Mammary epithelial cell (primary cell): ENCODE data around the gene EIF4H.

Experiments
- EZH2 ChIP-seq: IDR thresholded peaks from 2 replicates; pipeline ENCODE4 v1.6.1; 2012; ENCODE audit warnings: low read length, inconsistent platforms, borderline replicate concordance
- TF ChIP-seq, protein P1 (sequence below), 2 donors: IDR thresholded peaks in 1 of 2; conservative IDR thresholded peaks in 1 of 2; 2 replicates each; pipeline ENCODE4 v1.5.1; 2011 to 2012; ENCODE audit warnings: inconsistent platforms in 2 of 2, low read length in 2 of 2, mild to moderate bottlenecking in 2 of 2, control low read depth in 1 of 2, low read depth in 1 of 2; ENCODE audit not compliant: insufficient read depth in 1 of 2; ENCODE audit errors: extremely low read depth in 1 of 2

DNA sequence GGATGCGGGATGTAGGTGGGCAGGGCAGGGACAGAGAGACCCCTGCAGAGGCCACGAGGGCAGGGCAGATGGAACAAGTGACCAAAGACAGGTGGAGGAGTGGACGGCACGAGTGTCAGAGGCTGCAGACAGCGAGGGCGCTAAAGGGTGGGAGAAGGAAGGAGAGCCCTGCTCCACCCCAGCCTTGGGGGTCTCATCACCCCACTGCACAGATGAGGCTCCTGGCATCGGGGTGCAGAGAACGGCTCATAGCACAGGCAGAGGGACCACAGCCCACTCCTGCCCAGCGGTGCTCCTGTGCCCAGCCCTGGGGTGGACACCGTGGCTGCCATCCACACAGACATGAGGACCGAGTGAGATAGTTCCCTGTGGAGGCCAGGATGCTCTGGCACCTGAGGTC is 33.4 kb downstream of the EIF4H start:
- TF ChIP-seq, protein P1, sequence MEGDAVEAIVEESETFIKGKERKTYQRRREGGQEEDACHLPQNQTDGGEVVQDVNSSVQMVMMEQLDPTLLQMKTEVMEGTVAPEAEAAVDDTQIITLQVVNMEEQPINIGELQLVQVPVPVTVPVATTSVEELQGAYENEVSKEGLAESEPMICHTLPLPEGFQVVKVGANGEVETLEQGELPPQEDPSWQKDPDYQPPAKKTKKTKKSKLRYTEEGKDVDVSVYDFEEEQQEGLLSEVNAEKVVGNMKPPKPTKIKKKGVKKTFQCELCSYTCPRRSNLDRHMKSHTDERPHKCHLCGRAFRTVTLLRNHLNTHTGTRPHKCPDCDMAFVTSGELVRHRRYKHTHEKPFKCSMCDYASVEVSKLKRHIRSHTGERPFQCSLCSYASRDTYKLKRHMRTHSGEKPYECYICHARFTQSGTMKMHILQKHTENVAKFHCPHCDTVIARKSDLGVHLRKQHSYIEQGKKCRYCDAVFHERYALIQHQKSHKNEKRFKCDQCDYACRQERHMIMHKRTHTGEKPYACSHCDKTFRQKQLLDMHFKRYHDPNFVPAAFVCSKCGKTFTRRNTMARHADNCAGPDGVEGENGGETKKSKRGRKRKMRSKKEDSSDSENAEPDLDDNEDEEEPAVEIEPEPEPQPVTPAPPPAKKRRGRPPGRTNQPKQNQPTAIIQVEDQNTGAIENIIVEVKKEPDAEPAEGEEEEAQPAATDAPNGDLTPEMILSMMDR (conservative IDR thresholded peaks at IDR 0.05 in 1 of 2, IDR thresholded peaks at IDR 0.05 in 1 of 2; ENCODE audit: extremely low read depth in 1 of 2, insufficient read depth in 1 of 2, low read depth in 1 of 2, low read length in 2 of 2), result no peak
- no peak for TF ChIP-seq EZH2
